Fibroblast of skin of abdomen (primary cell): ENCODE results near the gene TTC34.

ENCODE experiments used
- DNase-seq: peaks from one replicate; pipeline ENCODE4 v3.0.0-alpha.2; 2013

TTC34 gene

GRCh38 chr1:2641381-2642130 is 159.9 kb downstream of the TTC34 start:
- DNase-seq: no peak

DNA sequence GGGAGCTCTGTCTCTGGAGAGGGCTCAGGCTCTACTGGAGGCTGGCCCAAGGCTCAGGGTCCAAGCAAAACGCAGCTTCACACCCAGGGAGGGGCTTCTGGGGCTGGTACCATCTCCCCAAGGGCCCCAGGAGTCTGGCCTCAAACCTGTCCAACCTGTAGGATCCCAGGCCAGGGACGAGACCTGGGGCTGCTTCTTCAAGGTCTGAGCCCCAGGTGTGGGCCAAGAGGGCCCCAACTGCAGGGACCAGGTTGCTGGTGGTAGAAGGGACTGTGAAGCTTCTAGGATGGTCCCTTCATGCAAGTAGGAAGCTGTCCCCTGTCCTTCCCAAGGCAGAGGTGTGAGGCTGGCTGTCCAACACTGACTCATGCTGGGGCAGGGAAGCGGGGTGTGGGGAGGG is 160.9 kb downstream of the TTC34 start:
- DNase-seq: no peak

- DNase-seq: no peak
Observed at GRCh38 chr1:2639607-2640521, 161.6 kb downstream of the TTC34 start.

GRCh38 chr1:2639203-2639602 is 162.3 kb downstream of the TTC34 start:
- DNase-seq: no peak

DNA sequence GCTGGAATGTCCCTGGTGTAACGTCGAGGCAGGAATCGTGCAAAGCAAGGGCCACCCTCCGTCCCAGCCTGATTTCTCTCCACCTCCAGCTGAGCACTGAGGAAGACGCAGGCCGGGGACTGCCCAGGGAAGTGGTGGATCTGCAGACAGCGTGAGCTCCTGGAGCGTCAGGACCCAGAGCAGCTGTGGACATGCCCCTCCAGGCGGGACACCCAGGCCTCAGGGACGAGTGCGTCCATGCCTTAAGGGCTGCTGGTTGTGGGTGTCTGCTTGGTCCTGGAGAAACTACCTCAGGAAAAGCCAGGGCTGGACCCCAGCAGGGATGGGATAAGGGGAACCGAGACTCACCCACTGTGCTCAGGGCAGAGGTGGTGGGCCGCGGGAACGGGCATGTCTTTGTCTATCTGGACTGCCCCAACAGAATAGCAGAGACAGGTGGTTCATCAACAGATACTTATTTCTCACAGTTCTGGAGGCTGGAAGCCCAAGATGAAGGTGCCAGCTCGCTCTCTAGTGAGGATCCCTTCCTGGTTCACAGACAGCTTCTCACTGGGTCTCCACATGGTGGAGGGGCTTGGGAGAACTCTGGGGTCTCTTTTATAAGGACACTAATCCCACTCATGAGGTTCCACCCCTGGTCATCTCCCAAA is 162.9 kb downstream of the TTC34 start:
- DNase-seq: no peak

DNA sequence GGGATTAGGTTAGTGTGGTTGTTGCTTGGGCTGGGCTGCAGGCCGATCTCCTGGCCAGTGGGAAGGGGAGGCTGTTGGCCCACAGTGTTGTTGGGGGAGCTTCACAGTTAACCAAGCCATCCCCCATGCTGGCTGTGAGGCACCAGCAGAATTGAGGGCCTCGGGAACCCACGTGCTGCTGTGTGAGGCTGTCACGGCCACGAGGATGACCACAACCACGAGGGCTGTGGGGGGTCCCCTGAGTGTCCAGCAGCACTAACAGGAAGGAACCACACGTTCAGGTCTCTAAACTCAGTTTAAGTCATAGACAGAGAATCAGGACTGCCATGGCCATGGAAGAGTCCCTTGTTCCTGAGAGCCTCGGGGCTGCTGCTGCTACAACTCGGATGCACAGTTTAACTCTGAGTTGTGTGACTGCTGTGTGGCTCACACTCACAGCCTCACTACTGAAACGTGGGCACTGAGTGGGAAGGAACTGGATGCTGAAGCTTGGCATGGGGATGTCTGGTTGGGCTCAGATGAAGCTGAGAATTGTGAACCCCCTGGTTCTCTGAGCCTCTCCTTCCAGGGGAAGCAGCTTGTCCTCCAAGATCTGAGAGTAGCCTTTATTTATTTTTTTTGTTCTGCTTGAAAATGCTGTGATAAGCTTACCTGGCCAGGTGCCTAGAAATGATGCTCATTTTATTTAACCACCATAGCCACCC is 163.9 kb downstream of the TTC34 start:
- no peak for DNase-seq

- no peak for DNase-seq
Observed at GRCh38 chr1:2636733-2637132, 164.8 kb downstream of the TTC34 start.

DNA sequence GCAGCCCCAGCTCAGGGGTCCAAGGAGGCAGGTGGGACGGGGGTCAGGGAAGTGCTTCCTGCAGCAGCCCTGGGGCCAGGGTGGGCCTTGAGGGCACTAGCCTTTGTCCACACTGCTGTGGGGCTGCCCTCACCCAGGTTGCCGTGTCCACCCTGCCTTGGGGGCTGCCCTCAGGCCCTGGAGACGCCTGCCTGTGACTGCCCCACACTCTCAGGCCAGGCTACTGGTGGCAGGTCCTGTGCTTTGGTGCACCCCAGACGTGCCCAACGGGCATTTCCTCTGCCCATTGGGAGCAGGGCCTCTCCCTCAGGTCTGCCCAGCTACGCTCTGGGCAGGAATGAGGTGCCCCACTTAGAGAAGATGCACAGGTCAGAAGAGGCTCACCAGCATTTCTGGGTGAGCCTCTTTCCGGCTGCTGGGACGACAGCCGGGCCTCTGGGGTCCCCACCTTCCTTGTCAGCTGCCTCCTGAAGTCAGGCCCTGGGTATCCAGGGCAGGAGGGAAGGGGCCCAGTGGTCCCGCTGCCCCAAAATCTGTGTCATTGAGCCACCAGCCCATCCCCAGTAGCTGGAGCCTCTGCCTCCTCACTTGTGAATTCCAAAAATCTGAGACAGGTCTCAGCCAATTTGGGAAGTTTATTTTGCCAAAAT is 166.0 kb downstream of the TTC34 start:
- DNase-seq: no peak

DNA sequence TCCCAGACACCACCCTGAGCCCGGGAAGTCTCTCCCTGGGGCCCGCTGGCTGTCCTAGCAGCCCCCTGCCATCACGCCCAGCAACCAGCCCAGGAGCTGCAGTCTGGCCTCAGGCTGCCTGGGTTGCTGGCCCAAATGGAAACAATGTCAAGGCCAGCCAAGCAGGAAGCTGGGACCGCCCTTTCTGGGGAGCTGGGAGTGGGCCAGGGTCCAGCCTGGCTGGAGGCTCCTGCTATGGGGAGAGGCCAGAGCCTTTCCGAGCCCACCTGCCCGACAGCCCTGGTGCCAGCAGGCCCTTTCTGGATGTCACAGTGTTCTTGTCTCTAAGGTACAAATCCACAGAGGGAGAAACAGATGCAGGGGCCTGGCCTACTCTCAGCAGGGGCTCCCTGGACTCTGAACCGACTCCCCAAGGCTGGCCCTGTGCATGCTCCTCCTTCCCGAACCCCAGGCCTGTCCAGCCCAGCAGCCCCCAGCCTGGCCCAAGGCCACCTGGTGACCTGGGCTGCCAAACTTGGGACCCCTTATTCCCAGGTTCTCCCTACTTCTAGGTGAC is 167.5 kb downstream of the TTC34 start:
- DNase-seq: no peak

GRCh38 chr1:2633366-2633935 is 168.0 kb downstream of the TTC34 start:
- no peak for DNase-seq

DNA sequence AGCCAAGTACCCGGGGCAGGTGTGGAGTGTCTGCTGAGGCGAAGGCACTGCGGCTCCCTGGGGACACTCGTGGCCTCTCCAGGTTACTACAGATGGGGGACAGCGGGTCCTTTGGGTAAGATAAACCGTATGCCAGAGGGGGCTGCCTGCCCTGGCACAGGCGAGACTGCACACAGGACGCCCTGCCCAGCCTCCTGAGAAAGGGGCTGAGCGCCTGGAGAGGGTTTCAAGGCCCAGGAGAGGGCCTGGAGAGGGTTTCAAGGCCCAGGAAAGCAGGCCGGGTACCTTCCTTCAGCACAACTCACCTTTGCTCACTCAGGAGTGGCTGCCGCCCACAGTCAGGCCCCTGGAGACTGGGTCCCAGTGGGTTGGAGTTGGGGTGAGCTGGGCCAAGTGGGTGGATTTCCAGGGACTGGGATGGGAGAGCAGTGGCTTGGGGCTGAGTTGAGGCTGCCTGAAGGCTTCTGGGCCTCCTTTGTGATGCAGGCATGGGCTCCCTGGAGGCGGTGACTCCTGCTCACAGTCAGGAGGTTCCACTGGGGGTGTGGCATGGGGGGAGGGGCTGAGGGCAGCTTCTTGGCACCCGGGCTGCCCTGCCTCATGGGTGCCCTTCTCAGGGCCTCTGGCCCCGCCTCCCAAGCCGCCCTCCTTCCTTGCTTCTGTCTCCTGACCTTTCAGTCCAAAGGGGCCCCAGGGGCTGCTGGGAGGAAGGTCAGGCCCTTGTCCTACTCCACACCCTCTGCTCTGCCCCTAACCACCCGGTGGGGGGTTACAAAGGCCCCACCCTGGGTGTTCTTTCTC is 168.7 kb downstream of the TTC34 start, which contains the start of gene MMEL1:
MMEL1 (minus strand) TSS at position 456 of the 801 bp plus-strand sequence. CDS start 3,532 bp downstream, outside the sequence.
- no peak for DNase-seq

DNA sequence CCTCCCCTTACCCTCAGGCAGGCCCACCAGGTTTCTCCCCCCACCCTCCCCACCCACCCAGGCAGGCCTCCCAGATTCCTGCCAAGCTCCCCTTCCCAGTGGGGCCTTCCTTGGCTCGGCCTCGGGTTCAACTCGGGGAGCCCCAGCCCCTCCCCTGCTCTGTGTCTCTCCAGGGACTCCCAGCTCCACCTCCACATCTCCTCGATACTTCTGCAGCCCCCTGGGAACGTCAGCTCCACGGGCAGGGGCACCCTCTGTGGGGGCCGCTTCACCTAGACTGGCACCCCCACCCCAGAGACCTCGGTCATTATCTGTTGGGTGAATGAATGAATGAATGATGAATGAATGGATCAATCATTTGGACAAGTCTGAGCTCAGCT is 169.5 kb downstream of the TTC34 start:
- DNase-seq: no peak

GRCh38 chr1:2631136-2632050 is 170.1 kb downstream of the TTC34 start:
- no peak for DNase-seq

DNA sequence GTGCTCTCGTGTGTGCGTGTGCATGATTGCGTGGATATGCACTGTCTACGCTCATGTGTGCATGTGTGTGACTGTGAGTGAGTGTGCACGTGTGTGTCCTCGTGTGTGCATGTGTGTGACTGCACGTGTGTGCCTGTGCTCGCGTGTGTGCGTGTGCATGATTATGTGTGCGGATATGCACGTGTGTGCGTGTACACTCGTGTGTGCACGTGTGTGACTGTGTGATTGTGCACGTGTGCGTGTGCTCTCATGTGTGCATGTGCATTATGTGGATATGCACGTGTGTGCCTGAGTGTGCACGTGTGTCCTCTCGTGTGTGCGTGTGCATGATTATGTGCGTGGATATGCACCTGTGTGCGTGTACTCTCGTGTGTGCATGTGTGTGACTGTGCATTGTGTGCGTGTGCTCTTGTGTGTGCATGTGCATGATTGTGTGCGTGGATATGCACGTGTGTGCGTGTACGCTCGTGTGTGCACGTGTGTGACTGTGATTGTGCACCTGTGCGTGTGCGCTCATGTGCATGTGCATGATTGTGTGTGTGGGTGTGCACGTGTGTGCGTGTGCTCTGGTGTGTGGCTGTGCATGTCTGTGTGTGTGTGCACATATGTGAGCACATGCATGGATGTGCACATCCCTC is 170.9 kb downstream of the TTC34 start:
- DNase-seq: no peak

GRCh38 chr1:2629627-2630497 is 171.6 kb downstream of the TTC34 start:
- DNase-seq: no peak

GRCh38 chr1:2628933-2629626 is 172.4 kb downstream of the TTC34 start:
- no peak for DNase-seq
